Calu3 (cell line): ENCODE data around the gene APBA2. TPM values are rescaled to one million over a fixed set of nuclear protein-coding genes. Genes with fewer than 3 reads are reported as not detected.
"Not testable (repeated sequence)": the region's sequence is repeated elsewhere in the genome, so short reads cannot be mapped to it uniquely, and the experiment has no call there.

Experiments
- BruUV-seq: library from RNA; stranded (reverse); fragments of 400-500 nt; replicated peaks from 2 replicates; lab custom pipeline; 2021; lab: Mats Ljungman, UMichigan
- CTCF ChIA-PET: fragments of 300-600 bp; sonication (Branson Sonifier 250); formaldehyde crosslinking; loops from one replicate; lab custom pipeline; 2022; ENCODE audit warnings: antibody characterized with exemption; lab: Charles Lee
- DNase-seq: peaks from one replicate; pipeline ENCODE4 v3.0.0; 2022
- H3K27ac Mint-ChIP-seq: one replicate; pipeline ENCODE4 v1.8.0; 2022; ENCODE audit warnings: mixed read lengths; ENCODE audit not compliant: unreplicated experiment
- H3K27me3 Mint-ChIP-seq: one replicate; pipeline ENCODE4 v1.8.0; 2022; ENCODE audit warnings: mixed read lengths; ENCODE audit not compliant: unreplicated experiment
- H3K36me3 Mint-ChIP-seq: one replicate; pipeline ENCODE4 v1.8.0; 2022; ENCODE audit warnings: mild to moderate bottlenecking, moderate library complexity, mixed read lengths; ENCODE audit not compliant: insufficient read depth, unreplicated experiment
- H3K4me1 Mint-ChIP-seq: one replicate; pipeline ENCODE4 v1.8.0; 2022; ENCODE audit warnings: mild to moderate bottlenecking, low read depth, mixed read lengths; ENCODE audit not compliant: unreplicated experiment
- H3K4me3 Mint-ChIP-seq: one replicate; pipeline ENCODE4 v1.8.0; 2022; ENCODE audit warnings: mild to moderate bottlenecking, low read depth, moderate library complexity, mixed read lengths; ENCODE audit not compliant: unreplicated experiment
- H3K9me3 Mint-ChIP-seq: one replicate; pipeline ENCODE4 v1.8.0; 2022; ENCODE audit warnings: low read depth, mixed read lengths; ENCODE audit not compliant: unreplicated experiment
- intact Hi-C: fragments of 100-400 bp; cut with micrococcal nuclease; formaldehyde crosslinking; loops from one replicate; pipeline ENCODE4 v1.10.0; 2022; ENCODE audit not compliant: unreplicated experiment
- total RNA-seq: library from RNA; stranded (reverse); gene quantifications from 2 replicates; pipeline ENCODE4 v1.2.3, GENCODE V29; 2022
- TF ChIP-seq, protein P1 (sequence below): fragments of 200-600 bp; IDR thresholded peaks from one replicate; pipeline ENCODE4 v1.8.0; 2022; ENCODE audit warnings: antibody characterized with exemption; ENCODE audit not compliant: unreplicated experiment

Gene APBA2
- total RNA-seq, 1 experiment from 2014 or later: not detected

DNA sequence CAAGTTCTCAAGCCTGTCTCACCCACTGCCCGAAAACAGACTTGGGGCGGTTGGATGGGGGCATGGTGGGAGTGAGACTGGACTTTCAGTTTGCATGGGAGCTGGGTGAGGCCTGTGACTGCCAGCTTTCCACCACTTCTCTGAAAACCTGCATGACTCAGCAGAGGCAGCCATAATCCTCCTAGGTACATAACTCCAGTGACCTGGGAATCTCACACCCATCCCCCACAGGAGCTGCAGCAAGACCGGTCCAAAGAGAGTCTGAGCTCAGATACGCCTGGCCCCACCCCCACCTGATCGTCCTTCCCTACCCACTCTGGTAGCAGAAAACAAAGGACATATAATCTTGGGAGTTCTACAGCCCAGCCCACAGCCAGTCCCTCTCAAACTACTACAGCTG lies 276.6 kb downstream of the APBA2 start:
- no peak overlapping the region for H3K27ac Mint-ChIP-seq

DNA sequence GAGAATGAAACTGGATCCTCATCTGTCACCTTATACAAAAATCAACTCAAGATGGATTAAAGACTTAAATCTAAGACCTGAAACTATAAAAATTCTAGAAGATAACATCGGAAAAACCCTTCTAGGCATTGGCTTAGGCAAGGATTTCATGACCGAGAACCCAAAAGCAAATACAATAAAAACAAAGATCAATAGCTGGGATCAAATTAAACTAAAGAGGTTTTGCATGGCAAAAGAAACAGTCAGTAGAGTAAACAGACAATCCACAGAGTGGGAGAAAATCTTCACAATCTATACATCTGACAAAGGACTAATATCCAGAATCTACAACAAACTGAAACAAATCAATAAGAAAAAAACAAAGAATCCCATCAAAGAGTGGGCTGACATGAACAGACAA lies 281.3 kb downstream of the APBA2 start:
- BruUV-seq, H3K9me3 Mint-ChIP-seq, CTCF ChIA-PET, DNase-seq, H3K4me1 Mint-ChIP-seq, H3K27me3 Mint-ChIP-seq, H3K36me3 Mint-ChIP-seq, H3K27ac Mint-ChIP-seq, intact Hi-C loops, H3K4me3 Mint-ChIP-seq: not testable (repeated sequence)

More for the DNA sequence above, 276.6 kb downstream of the APBA2 start:
- no TSS peak for BruUV-seq
- CTCF ChIA-PET: no interaction called here
- TF ChIP-seq, protein P1, sequence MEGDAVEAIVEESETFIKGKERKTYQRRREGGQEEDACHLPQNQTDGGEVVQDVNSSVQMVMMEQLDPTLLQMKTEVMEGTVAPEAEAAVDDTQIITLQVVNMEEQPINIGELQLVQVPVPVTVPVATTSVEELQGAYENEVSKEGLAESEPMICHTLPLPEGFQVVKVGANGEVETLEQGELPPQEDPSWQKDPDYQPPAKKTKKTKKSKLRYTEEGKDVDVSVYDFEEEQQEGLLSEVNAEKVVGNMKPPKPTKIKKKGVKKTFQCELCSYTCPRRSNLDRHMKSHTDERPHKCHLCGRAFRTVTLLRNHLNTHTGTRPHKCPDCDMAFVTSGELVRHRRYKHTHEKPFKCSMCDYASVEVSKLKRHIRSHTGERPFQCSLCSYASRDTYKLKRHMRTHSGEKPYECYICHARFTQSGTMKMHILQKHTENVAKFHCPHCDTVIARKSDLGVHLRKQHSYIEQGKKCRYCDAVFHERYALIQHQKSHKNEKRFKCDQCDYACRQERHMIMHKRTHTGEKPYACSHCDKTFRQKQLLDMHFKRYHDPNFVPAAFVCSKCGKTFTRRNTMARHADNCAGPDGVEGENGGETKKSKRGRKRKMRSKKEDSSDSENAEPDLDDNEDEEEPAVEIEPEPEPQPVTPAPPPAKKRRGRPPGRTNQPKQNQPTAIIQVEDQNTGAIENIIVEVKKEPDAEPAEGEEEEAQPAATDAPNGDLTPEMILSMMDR: no peak
- no peak overlapping the region for H3K4me3 Mint-ChIP-seq
- no peak for DNase-seq
- no peaks in the 10 kb centered on the region for H3K36me3 Mint-ChIP-seq
- H3K9me3 Mint-ChIP-seq: peaks cover 3% of the 10 kb centered on the region
- no peaks in the 10 kb centered on the region for H3K4me1 Mint-ChIP-seq
- intact Hi-C loops: no loop called here
- no peaks in the 10 kb centered on the region for H3K27me3 Mint-ChIP-seq

Other genes with a start within 250 kb of the APBA2 start
- not detected in 2 replicates for gene GOLGA8M, start 173.6 kb upstream of the APBA2 start, total RNA-seq
- gene GOLGA6L7, start 37.3 kb upstream of the APBA2 start, total RNA-seq: not detected in 2 replicates